Measurements from ENCODE around the gene HMGN4. TPM values are rescaled to one million over a fixed set of nuclear protein-coding genes. Genes with fewer than 3 reads are reported as not detected.

HMGN4 gene
- total and polyA plus RNA-seq, 9 of the 15 experiments (the other 6 are each of a cell fraction or from before 2014, with no cell fraction given) = 35.4 to 134 (median 94.1) TPM

GRCh38 chr6:26594730-26595632 is 56.8 kb downstream of the HMGN4 start (continued):
- no peak for TF ChIP-seq THAP7 (CRISPR knock-in tag; IDR thresholded peaks at IDR 0.05)
- TF ChIP-seq SP2 (IDR thresholded peaks at IDR 0.05; ENCODE audit: extremely low read depth, low read depth, low read length, poor library complexity, severe bottlenecking) = no peak
- TF ChIP-seq TEAD2 (tag; IDR thresholded peaks at IDR 0.05) = no peak
- peak; percentile 20 for TF ChIP-seq DACH1 (IDR thresholded peaks at IDR 0.05; ENCODE audit: partially characterized antibody)
- TF ChIP-seq HLTF (IDR thresholded peaks at IDR 0.05) = no peak
- TF ChIP-seq, protein P1, sequence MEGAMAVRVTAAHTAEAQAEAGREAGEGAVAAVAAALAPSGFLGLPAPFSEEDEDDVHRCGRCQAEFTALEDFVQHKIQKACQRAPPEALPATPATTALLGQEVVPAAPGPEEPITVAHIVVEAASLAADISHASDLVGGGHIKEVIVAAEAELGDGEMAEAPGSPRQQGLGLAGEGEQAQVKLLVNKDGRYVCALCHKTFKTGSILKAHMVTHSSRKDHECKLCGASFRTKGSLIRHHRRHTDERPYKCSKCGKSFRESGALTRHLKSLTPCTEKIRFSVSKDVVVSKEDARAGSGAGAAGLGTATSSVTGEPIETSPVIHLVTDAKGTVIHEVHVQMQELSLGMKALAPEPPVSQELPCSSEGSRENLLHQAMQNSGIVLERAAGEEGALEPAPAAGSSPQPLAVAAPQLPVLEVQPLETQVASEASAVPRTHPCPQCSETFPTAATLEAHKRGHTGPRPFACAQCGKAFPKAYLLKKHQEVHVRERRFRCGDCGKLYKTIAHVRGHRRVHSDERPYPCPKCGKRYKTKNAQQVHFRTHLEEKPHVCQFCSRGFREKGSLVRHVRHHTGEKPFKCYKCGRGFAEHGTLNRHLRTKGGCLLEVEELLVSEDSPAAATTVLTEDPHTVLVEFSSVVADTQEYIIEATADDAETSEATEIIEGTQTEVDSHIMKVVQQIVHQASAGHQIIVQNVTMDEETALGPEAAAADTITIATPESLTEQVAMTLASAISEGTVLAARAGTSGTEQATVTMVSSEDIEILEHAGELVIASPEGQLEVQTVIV (CRISPR knock-in tag; IDR thresholded peaks at IDR 0.05; ENCODE audit: borderline replicate concordance) = no peak
- no peak for TF ChIP-seq ZNF707 (CRISPR knock-in tag; conservative IDR thresholded peaks at IDR 0.05)
- no peak for TF ChIP-seq MCM3 (IDR thresholded peaks at IDR 0.05)
- TF ChIP-seq, protein P2, sequence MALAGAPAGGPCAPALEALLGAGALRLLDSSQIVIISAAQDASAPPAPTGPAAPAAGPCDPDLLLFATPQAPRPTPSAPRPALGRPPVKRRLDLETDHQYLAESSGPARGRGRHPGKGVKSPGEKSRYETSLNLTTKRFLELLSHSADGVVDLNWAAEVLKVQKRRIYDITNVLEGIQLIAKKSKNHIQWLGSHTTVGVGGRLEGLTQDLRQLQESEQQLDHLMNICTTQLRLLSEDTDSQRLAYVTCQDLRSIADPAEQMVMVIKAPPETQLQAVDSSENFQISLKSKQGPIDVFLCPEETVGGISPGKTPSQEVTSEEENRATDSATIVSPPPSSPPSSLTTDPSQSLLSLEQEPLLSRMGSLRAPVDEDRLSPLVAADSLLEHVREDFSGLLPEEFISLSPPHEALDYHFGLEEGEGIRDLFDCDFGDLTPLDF (CRISPR knock-in tag; IDR thresholded peaks at IDR 0.05) = no peak
- no peak for TF ChIP-seq COPS2 (conservative IDR thresholded peaks at IDR 0.05)
- TF ChIP-seq PCBP2 (IDR thresholded peaks at IDR 0.05; ENCODE audit: low read depth, low read length, poor library complexity, severe bottlenecking) = no peak
- TF ChIP-seq TSC22D4 (tag; IDR thresholded peaks at IDR 0.05) = no peak
- peak; percentile 14; the same call in 1 of the 2 replicates for TF ChIP-seq HMBOX1 (IDR thresholded peaks at IDR 0.05)
- no peak for TF ChIP-seq ZNF224 (CRISPR knock-in tag; IDR thresholded peaks at IDR 0.05)
- no peak for TF ChIP-seq POLR2G (IDR thresholded peaks at IDR 0.05; ENCODE audit: low read depth, low read length)
- TF ChIP-seq HNRNPH1 (optimal IDR thresholded peaks at IDR 0.05; ENCODE audit: low read depth, low read length) = no peak
- no peak for TF ChIP-seq MBD1 (CRISPR knock-in tag; IDR thresholded peaks at IDR 0.05)
- no peak for TF ChIP-seq GATA2 (CRISPR knock-in tag; IDR thresholded peaks at IDR 0.05)
- no peak for TF ChIP-seq NFE2L1 (tag; IDR thresholded peaks at IDR 0.05; ENCODE audit: borderline replicate concordance, low read depth)
- TF ChIP-seq ARHGAP35 (IDR thresholded peaks at IDR 0.05; ENCODE audit: partially characterized antibody) = no peak

Measured in K562 (cell line).